NCI-H82 (cell line): ENCODE data around the gene LEMD1.

Experiments used
- DNase-seq: peaks from one replicate; lab custom pipeline; 2025; lab: John Stamatoyannopoulos, UW

The LEMD1 gene

GRCh38 chr1:205354259-205355074, 67.4 kb downstream of the LEMD1 start:
- peak; percentile 94 for DNase-seq

- no peak for DNase-seq
Observed at GRCh38 chr1:205353612-205354011, 68.2 kb downstream of the LEMD1 start.

- no peak for DNase-seq
Observed at GRCh38 chr1:205353191-205353590, 68.7 kb downstream of the LEMD1 start.

GRCh38 chr1:205351984-205352713, 69.7 kb downstream of the LEMD1 start:
- DNase-seq, result peak; percentile 100

- DNase-seq, result peak; percentile 95
Observed at GRCh38 chr1:205350691-205351141, 71.1 kb downstream of the LEMD1 start.

GRCh38 chr1:205350124-205350523, 71.7 kb downstream of the LEMD1 start:
- DNase-seq, result no peak

GRCh38 chr1:205348554-205349487, 73.0 kb downstream of the LEMD1 start:
- DNase-seq, result peak; percentile 100

GRCh38 chr1:205346956-205347574, 74.8 kb downstream of the LEMD1 start:
- peak; percentile 60 for DNase-seq

GRCh38 chr1:205345761-205346160, 76.1 kb downstream of the LEMD1 start:
- no peak for DNase-seq

- DNase-seq, result peak; percentile 77
Observed at GRCh38 chr1:205344066-205344928, 77.6 kb downstream of the LEMD1 start.

- peak; percentile 56 for DNase-seq
Observed at GRCh38 chr1:205343431-205344065, 78.3 kb downstream of the LEMD1 start.

GRCh38 chr1:205342986-205343385, 78.9 kb downstream of the LEMD1 start:
- DNase-seq, result no peak

- no peak for DNase-seq
Observed at GRCh38 chr1:205340676-205341075, 81.2 kb downstream of the LEMD1 start.

GRCh38 chr1:205339717-205340116, 82.1 kb downstream of the LEMD1 start:
- no peak for DNase-seq

- DNase-seq, result no peak
Observed at GRCh38 chr1:205339197-205339702, 82.6 kb downstream of the LEMD1 start.

GRCh38 chr1:205338011-205338410, 83.8 kb downstream of the LEMD1 start:
- DNase-seq, result peak; percentile 93

- peak; percentile 76 for DNase-seq
Observed at GRCh38 chr1:205337481-205337880, 84.4 kb downstream of the LEMD1 start.

- peak; percentile 96 for DNase-seq
Observed at GRCh38 chr1:205335692-205336091, 86.2 kb downstream of the LEMD1 start.

GRCh38 chr1:205332015-205332791, 89.7 kb downstream of the LEMD1 start:
- peak; percentile 95 for DNase-seq
